HG03442 (cell line): Measurements from ENCODE around the gene COX4I1.

Experiments
- ATAC-seq: cut with Tn5 transposase; IDR thresholded peaks from one replicate; pipeline ENCODE4 v1.9.1; 2021; ENCODE audit warnings: mild to moderate bottlenecking, moderate library complexity; ENCODE audit not compliant: unreplicated experiment

Gene COX4I1

DNA sequence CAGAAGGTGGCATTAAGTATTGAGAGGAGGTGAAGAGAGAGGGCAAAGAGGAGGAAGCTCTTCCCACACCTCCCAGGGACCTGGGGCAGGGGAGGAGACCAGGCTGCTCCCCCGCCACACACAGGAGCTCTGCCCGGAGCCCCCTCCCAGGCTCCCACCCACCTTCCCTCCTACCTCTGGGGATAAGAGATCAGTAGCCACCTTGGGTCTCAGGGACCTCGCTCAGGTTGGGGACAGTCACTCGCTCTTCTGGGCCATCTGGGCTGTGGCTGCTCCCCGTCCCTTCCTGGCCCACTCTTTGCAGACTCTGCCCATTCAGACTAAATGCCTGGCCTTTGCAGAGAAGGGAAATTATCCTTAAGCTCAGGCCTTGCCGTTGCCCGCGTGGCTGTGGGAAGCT is 33.7 kb upstream of the COX4I1 start:
- ATAC-seq: no peak

GRCh38 chr16:85767531-85767930 is 32.0 kb upstream of the COX4I1 start:
- ATAC-seq: no peak

GRCh38 chr16:85768199-85768598 is 31.3 kb upstream of the COX4I1 start:
- ATAC-seq: no peak

DNA sequence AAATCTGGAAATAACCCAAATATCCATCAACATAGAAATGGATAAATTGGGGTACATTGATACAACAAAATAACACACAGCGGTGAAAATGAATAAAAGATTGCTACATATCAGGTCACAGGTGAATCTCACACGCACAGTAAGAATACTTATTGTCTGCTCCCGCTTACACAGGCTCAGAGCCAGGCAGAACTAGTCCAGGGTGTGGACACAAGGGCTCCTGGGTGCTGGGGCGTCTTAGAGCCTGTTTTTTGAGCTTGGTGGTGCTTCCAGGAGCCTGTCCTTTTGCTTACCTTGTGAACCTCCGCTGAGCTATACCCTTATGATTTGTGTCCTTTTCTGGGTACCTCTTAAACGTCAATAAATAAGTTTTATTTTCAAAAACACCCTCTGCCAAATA is 28.8 kb upstream of the COX4I1 start:
- no peak for ATAC-seq

GRCh38 chr16:85773044-85773443 is 26.5 kb upstream of the COX4I1 start:
- ATAC-seq: no peak

- no peak for ATAC-seq
Measured at GRCh38 chr16:85774136-85774535, 25.4 kb upstream of the COX4I1 start.

DNA sequence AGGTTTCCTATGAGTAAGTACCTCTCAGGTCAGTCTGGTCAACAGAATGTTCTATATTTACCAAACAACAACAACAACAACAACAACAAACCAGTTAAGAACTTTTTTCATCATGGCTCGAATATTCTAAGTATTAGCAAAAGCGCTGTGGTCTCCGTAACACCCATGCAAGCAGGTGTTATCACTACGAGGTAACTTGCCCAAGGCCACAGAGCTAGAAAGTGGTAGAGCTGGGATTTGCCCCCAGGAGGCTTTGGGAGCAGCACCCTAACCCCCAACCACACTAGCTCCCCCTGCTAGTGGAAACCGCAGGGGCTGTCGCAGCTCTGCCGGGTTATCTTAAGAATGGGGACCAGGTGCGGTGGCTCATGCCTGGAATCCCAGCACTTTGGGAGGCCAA is 24.7 kb upstream of the COX4I1 start:
- ATAC-seq: no peak

DNA sequence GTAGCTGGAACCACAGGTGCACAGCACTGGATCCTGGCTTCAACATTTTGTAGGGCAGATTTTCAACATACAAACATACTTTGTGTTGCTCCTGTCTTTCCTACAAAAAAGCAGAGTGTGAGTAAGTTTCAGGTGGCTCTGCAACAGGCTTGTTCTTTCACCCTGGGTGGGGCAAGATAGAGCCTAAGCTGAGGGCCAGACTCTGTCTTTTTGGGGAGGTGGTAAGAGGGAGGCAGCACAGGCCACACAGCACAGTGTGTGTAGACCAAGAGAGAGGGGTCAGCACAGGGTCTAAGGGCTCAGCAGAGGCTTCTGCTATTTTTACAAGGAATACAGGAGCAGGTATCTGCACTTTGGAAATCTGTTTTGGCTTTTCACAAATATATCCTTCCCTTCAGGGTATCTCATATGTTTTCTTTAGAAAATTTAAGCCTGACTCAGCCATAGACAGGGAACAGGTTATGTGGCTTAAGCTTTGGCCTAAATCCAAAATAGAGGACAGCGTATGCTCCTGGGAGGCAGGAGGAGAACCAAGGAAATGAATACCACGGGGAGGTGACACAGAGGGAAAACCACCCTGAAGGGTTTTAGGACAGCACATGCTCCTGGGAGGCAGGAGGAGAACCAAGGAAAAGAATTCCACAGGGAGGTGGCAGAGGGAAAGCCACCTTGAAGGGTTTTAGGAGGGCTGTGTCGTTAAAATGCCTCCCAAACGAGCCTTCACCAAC is 21.7 kb upstream of the COX4I1 start:
- ATAC-seq: no peak

- no peak for ATAC-seq
Measured at GRCh38 chr16:85778873-85779272, 20.6 kb upstream of the COX4I1 start.

- no peak for ATAC-seq
Measured at GRCh38 chr16:85780281-85780680, 19.2 kb upstream of the COX4I1 start.

- no peak for ATAC-seq
Measured at GRCh38 chr16:85781156-85781555, 18.3 kb upstream of the COX4I1 start.

- no peak for ATAC-seq
Measured at GRCh38 chr16:85781695-85782370, 17.7 kb upstream of the COX4I1 start.

GRCh38 chr16:85782451-85782850 is 17.0 kb upstream of the COX4I1 start:
- ATAC-seq: no peak

DNA sequence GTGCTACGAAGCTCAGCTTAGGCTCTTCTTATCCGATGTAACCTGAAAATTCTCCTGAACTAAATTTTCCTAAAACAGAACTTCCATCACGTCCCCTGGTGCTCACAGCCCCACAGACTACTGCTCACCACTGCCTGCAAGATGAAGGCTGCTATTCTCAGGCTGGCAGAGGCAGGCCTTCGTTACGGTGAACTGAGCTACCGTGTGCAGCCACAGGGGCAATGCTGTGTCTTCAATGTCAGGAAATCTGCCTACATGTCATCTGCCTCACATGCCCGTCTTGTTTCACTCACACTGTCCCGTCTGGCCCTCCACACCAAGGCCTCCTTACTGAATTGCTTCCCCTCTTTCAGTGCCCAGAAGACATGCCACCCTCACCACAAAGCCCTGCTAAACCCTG is 16.1 kb upstream of the COX4I1 start:
- no peak for ATAC-seq

- no peak for ATAC-seq
Measured at GRCh38 chr16:85784813-85785212, 14.7 kb upstream of the COX4I1 start.

- ATAC-seq: no peak
Measured at GRCh38 chr16:85785927-85786326, 13.6 kb upstream of the COX4I1 start.

- ATAC-seq: no peak
Measured at GRCh38 chr16:85788819-85789218, 10.7 kb upstream of the COX4I1 start.

- ATAC-seq: no peak
Measured at GRCh38 chr16:85789773-85790172, 9.7 kb upstream of the COX4I1 start.

GRCh38 chr16:85793662-85794298 is 5.7 kb upstream of the COX4I1 start:
- ATAC-seq: no peak

DNA sequence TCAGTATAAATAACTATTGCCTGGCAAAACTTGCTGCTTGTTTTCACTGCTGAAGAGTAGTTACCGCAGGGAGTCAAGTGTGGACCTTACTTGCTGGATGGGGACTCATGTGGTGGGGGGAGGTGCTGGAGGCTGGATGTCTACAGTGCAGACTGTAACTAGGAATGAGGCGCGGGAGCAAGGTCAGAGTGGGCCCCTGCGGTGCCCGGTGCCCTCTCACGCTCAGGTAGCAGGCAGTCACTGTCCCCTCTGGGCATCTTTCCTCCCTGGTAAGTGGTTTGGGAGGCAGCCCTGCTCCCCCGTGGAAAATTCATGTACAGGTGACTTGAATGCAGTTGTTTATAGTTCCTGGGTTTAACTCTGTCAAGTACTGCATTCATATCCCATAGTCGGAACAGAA is 4.8 kb upstream of the COX4I1 start:
- no peak for ATAC-seq

GRCh38 chr16:85796152-85796551 is 3.3 kb upstream of the COX4I1 start:
- no peak for ATAC-seq

GRCh38 chr16:85796599-85796998 is 2.9 kb upstream of the COX4I1 start:
- no peak for ATAC-seq
